Measurements from ENCODE around the gene ATXN1.
"Not testable (repeated sequence)": the region's sequence is repeated elsewhere in the genome, so short reads cannot be mapped to it uniquely, and the experiment has no call there.

ATXN1 gene

GRCh38 chr6:16760516-16761470 lies at the start of gene ATXN1:
Gene ATXN1, minus strand, starts transcription at chr6:16761460.
- in situ Hi-C loops (cut with HindIII; ENCODE audit: low sequenced_read_pairs): no loop called here

GRCh38 chr6:16810411-16810810 lies 49.2 kb upstream of the ATXN1 start:
- in situ Hi-C loops (cut with HindIII; ENCODE audit: low sequenced_read_pairs): no loop called here

- in situ Hi-C loops (cut with HindIII; ENCODE audit: low sequenced_read_pairs): no loop called here
These were observed 48.6 kb upstream of the ATXN1 start for GRCh38 chr6:16809753-16810358.

- in situ Hi-C loops (cut with HindIII; ENCODE audit: low sequenced_read_pairs): no loop called here
These were observed 46.7 kb upstream of the ATXN1 start for GRCh38 chr6:16807956-16808355.

GRCh38 chr6:16806363-16806762 lies 45.1 kb upstream of the ATXN1 start:
- in situ Hi-C loops (cut with HindIII; ENCODE audit: low sequenced_read_pairs): no loop called here

GRCh38 chr6:16805243-16805950 lies 44.1 kb upstream of the ATXN1 start:
- in situ Hi-C loops (cut with HindIII; ENCODE audit: low sequenced_read_pairs): no loop called here

- in situ Hi-C loops (cut with HindIII; ENCODE audit: low sequenced_read_pairs): no loop called here
These were observed 43.4 kb upstream of the ATXN1 start for GRCh38 chr6:16804546-16805242.

- in situ Hi-C loops (cut with HindIII; ENCODE audit: low sequenced_read_pairs): no loop called here
These were observed 42.3 kb upstream of the ATXN1 start for GRCh38 chr6:16803294-16804200.

- in situ Hi-C loops (cut with HindIII; ENCODE audit: low sequenced_read_pairs): no loop called here
These were observed 40.8 kb upstream of the ATXN1 start for GRCh38 chr6:16802071-16802470.

- in situ Hi-C loops (cut with HindIII; ENCODE audit: low sequenced_read_pairs): no loop called here
These were observed 39.7 kb upstream of the ATXN1 start for GRCh38 chr6:16800942-16801341.

GRCh38 chr6:16800341-16800740 lies 39.1 kb upstream of the ATXN1 start:
- in situ Hi-C loops (cut with HindIII; ENCODE audit: low sequenced_read_pairs): no loop called here

- in situ Hi-C loops (cut with HindIII; ENCODE audit: low sequenced_read_pairs): no loop called here
These were observed 38.3 kb upstream of the ATXN1 start for GRCh38 chr6:16799279-16800193.

GRCh38 chr6:16793828-16794412 lies 32.7 kb upstream of the ATXN1 start:
- in situ Hi-C loops (cut with HindIII; ENCODE audit: low sequenced_read_pairs): no loop called here

- in situ Hi-C loops (cut with HindIII; ENCODE audit: low sequenced_read_pairs): no loop called here
These were observed 28.2 kb upstream of the ATXN1 start for GRCh38 chr6:16789329-16790038.

- in situ Hi-C loops (cut with HindIII; ENCODE audit: low sequenced_read_pairs): no loop called here
These were observed 25.9 kb upstream of the ATXN1 start for GRCh38 chr6:16787128-16787682.

GRCh38 chr6:16785496-16785895 lies 24.2 kb upstream of the ATXN1 start:
- in situ Hi-C loops (cut with HindIII; ENCODE audit: low sequenced_read_pairs): no loop called here

- in situ Hi-C loops (cut with HindIII; ENCODE audit: low sequenced_read_pairs): not testable (repeated sequence)
These were observed 23.7 kb upstream of the ATXN1 start for GRCh38 chr6:16784957-16785356.
